GM23338 (cell line): ENCODE measurements around the gene ZFAND6.

Experiments used
- EZH2 ChIP-seq: fragments of 200-600 bp; sonication (generic); IDR thresholded peaks from one replicate; pipeline ENCODE4 v1.8.0; 2017; ENCODE audit warnings: antibody characterized with exemption, mild to moderate bottlenecking, low read depth; ENCODE audit not compliant: unreplicated experiment
- TF ChIP-seq, protein P1 (sequence below), 2 experiments: fragments of 200-600 bp in 1 of 2; sonication (generic) in 1 of 2; conservative IDR thresholded peaks; 2 replicates each; pipeline versions ENCODE4 v1.5.1 to v1.6.1; 2016 to 2017; ENCODE audit warnings: antibody characterized with exemption in 2 of 2, low read depth in 2 of 2, mild to moderate bottlenecking in 2 of 2, moderate library complexity in 1 of 2

DNA sequence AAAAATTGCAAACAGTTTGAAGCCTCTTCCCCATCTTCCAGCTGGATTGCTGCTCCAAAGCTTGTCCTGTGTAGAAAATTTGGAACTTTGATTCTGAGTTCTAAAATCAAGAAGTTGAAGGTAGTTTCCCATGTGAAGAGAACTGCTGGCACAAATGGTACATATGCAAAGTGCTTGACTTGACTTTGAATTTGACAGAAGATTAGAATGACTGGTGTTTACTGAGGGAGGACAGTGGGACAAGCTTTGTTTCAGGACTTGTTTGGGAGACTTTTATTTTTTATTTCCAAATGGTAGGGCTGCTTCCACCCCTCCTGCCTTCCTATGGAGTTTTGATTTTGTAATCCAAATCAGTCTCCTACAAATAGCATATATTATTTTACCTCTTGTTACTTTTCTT lies 7.4 kb downstream of the ZFAND6 start:
- TF ChIP-seq EZH2 = no peak
- TF ChIP-seq, protein P1, sequence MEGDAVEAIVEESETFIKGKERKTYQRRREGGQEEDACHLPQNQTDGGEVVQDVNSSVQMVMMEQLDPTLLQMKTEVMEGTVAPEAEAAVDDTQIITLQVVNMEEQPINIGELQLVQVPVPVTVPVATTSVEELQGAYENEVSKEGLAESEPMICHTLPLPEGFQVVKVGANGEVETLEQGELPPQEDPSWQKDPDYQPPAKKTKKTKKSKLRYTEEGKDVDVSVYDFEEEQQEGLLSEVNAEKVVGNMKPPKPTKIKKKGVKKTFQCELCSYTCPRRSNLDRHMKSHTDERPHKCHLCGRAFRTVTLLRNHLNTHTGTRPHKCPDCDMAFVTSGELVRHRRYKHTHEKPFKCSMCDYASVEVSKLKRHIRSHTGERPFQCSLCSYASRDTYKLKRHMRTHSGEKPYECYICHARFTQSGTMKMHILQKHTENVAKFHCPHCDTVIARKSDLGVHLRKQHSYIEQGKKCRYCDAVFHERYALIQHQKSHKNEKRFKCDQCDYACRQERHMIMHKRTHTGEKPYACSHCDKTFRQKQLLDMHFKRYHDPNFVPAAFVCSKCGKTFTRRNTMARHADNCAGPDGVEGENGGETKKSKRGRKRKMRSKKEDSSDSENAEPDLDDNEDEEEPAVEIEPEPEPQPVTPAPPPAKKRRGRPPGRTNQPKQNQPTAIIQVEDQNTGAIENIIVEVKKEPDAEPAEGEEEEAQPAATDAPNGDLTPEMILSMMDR (conservative IDR thresholded peaks at IDR 0.05; ENCODE audit: low read depth in 2 of 2) = no peak
